ENCODE measurements around the gene IPO9.

- TF ChIP-seq, protein P1, sequence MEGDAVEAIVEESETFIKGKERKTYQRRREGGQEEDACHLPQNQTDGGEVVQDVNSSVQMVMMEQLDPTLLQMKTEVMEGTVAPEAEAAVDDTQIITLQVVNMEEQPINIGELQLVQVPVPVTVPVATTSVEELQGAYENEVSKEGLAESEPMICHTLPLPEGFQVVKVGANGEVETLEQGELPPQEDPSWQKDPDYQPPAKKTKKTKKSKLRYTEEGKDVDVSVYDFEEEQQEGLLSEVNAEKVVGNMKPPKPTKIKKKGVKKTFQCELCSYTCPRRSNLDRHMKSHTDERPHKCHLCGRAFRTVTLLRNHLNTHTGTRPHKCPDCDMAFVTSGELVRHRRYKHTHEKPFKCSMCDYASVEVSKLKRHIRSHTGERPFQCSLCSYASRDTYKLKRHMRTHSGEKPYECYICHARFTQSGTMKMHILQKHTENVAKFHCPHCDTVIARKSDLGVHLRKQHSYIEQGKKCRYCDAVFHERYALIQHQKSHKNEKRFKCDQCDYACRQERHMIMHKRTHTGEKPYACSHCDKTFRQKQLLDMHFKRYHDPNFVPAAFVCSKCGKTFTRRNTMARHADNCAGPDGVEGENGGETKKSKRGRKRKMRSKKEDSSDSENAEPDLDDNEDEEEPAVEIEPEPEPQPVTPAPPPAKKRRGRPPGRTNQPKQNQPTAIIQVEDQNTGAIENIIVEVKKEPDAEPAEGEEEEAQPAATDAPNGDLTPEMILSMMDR (IDR thresholded peaks at IDR 0.05), result no peak
- no peak for TF ChIP-seq EP300 (IDR thresholded peaks at IDR 0.05)
These were observed 11.1 kb downstream of the IPO9 start for GRCh38 chr1:201840055-201840454.

Data from sigmoid colon (tissue), 4 donors.